Left colon (tissue), 2 donors: Measurements from ENCODE around the gene TRPM2. TPM values are rescaled to one million over a fixed set of nuclear protein-coding genes. Genes with fewer than 3 reads are reported as not detected.
A peak's percentile ranks its signal among the peaks of the same experiment; 100 is the strongest.
"Not testable (repeated sequence)": the region's sequence is repeated elsewhere in the genome, so short reads cannot be mapped to it uniquely, and the experiment has no call there.

ENCODE experiments used
- ATAC-seq: fragments of 200-7000 bp; cut with Tn5 transposase; one replicate; pipeline ENCODE4 v1.9.1; 2020; ENCODE audit warnings: mild to moderate bottlenecking, moderate library complexity
- DNase-seq, 2 donors: peaks; one replicate each; pipeline ENCODE4 v3.0.0-alpha.2; 2020
- intact Hi-C, 2 donors: fragments of 100-400 bp; cut with DNase I in 1 of 2; cut with micrococcal nuclease in 1 of 2; formaldehyde crosslinking; loops; one replicate each; pipeline versions ENCODE4 v1.11.2 to v1.14.0; 2022; cut with DNase I, micrococcal nuclease
- total RNA-seq, 2 donors: library from RNA; stranded (reverse); fragmentation: NEBNext Ultra II Directional; extraction: Animal tissue kit (Norgen Biotek cat#: 25700); gene quantifications; one replicate each; pipeline ENCODE4 v1.2.1, GENCODE V29; 2021
- donor health status: DM: no; HTN: no; CAD: no.
- donor health status: DM: yes; HTN: yes; CAD: no.

TRPM2 gene
- total RNA-seq, 2 donors from 2014 or later = 3.3 to 5.4 TPM

DNA sequence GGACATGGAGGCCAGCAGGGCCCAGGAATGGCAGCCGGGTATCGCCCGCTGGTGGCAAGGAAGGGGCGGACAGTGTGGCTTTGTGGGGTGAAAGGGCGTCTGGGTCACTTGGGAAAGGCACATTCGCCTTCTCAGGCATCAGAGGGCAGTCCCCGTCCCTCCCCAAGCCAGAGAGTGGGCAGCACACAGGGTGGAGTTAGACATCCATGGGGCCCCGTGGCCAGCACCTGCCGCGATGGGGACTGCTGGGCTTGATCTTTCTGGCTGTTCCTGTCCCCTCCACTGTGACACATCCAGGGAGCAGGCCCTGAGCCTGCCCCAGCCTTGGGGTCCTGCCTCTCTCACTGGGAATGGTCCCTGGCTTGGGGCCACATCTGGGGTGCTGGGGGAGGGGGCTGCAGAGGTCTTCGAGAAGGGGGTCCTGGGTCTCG, 4.0 kb upstream of the TRPM2 start:
- DNase-seq = no peak
- intact Hi-C loops = loop anchor here in 1 of 2 donors (10.0 kb wide), 1 partner anchor 135 kb away; no protein-coding TSS in a partner anchor
- ATAC-seq = no peak

DNA sequence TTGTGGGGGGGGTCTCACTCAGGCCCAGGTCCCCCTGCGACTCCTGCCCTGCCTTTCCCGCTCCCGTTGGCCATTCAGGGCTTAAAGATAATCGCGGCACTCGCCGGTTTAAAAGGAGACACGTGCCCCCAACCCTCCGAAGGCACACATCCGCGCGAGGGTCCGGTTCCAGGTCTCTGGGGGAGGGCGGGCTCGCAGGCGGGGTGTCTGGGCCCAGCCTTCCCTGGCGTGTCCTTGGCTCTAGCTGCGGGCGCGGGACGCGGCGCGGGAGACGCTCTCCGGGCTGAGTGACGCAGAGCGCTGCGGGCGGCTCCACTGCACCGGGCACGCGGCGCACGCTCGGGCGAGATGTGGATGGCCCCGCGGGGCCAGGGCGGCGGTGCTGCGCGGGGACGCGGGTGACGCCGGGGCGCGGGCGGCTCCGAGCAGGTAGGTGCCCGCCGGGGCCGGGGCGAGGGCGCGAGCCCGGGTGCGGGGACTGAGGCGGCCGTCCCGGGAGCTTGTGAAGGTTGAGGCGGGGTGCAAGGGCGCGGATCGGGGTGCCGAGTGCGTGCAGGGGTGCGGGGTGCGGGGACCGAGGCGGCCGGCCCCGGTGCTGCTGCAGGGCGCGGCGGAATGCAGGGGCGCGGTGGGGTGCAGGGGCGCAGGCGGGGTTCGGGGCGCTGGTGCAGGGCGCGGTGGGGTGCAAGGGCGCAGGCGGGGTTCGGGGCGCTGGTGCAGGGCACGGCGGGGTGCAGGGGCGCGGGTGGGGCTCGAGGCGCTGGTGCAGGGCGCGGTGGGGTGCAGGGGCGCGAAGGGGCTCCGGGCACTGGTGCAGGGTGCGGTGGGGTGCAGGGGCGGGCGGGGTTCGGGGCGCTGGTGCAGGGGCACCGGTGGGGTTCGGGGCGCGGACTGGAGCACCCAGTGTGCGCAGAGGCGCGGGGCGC, 3.3 kb upstream of the TRPM2 start:
- no peak for ATAC-seq
- intact Hi-C loops = loop anchor here in 1 of 2 donors (10.0 kb wide), 1 partner anchor 135 kb away; no protein-coding TSS in a partner anchor
- DNase-seq = no peak

DNA sequence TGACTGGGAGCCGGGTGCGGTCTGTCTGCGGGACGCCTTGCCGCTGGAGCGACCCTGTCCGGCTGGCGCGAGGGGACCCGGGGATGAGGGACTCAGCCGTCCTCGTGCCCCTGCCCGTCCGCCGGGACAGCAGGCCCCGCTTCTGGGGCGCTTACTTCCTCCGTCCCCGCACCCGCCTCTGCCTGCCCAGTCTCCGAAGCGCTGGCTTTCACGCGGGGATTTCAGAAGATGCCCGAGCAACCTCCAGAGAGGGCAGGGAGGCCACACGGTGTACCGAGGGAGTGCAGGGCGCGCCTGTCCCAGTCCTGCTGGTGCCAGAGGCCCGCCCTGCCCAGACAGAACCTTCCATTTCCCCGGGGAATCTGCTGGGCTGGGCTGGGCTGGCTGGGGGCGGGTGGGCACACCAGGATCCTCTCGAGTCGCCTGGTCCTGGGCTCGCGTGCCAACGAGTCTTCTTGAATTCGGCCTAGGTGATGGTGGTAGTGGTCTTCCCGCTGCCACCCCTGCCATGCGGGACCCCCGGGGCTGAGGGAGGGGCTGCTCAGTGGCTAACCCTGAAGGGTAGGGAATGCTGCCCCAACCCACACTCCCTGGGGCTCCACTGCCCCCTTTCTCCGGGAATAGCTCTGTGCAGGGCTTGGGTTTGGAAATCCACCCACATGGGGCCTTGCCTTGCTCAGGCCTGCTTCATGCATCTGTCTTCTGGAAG, 2.5 kb upstream of the TRPM2 start:
- intact Hi-C loops = no loop called here
- DNase-seq (no peak), ATAC-seq (no peak)

DNA sequence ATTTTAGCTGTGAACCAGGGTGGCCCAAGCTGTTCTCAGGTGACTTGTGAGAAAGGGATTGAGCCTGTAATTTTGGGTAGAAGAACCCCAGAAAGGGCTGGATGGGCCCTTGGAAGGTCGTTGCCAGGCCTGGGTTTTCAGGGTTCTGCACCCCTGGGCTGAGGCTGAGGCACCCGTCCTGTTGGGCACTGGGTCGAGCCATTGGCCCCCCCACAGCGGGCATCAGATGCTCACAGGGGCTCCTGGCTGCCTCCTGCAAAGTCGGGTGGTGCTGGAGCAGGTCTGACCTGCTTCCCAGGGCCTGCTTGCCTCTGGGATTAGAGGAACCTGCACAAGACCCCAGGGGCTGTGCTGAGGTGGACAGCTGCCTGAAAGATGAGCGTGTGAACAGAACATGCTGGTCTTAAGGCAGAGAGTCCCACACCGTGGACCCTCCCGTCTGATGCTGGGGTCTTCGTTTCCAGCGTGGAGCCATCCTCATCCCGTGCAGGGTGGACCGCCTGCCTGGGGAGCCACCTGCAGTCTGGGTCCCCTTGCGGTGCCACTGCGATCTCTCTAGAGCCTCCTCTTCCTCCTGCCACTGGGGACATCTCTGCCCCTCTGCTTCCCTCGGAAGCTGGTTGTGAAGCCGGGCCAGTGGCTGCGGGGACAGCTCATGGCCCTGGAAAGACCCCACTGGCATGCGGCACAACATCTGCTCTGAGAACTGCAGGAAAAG, 1.7 kb upstream of the TRPM2 start:
- ATAC-seq = no peak
- DNase-seq = no peak
- intact Hi-C loops = no loop called here

DNA sequence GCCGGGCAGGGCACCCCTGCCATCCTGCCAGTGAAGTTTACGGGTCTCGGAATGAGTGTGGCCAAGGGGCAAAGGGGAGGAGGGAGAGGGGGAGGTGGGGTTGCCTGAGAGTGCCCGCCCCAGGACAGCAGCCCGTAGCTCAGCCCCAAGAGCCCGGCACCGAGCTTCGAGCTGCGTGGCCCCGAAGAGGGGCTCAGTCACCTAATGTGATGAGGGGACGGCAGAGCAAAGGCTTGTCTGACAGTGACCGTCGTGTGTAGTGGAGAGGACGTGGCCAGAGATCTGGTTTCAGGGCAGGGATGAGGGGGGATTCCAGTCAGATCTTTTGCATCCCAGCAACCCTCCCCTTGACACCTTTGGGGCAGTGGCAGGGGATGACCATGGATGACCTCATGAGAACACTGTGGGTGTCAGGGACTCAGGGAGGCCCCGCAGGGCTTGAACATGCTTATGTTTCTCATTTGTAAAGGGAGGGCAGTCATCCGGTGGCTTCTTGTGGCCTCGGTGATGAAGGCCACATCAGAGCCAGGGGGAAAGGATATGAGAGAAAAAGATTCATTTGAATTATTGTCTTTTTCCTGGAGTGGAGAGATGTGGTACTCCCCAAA, 1.1 kb upstream of the TRPM2 start:
- DNase-seq (no peak), ATAC-seq (no peak)
- intact Hi-C loops = no loop called here

DNA sequence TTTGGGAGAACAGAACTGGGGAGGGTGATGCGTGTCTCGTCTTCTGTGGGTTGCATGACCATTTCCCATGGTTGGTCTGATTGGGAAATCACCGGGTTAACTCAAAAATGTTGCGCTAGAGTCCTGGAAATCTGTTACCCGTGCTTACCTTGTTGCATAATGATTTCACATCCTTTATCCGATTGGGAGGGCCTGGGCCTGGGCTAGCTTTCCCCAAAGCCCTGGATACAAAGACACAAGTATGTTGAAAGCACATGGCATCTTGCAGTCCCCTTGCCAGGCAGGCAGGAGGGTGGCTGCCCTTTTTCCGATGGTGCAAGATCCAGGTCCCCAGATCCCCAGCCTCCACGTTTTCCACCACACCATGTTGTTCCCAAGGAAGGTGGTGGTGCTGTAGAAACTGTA, 582 bp downstream of the TRPM2 start:
- ATAC-seq = no peak
- intact Hi-C loops = no loop called here
- DNase-seq = no peak

DNA sequence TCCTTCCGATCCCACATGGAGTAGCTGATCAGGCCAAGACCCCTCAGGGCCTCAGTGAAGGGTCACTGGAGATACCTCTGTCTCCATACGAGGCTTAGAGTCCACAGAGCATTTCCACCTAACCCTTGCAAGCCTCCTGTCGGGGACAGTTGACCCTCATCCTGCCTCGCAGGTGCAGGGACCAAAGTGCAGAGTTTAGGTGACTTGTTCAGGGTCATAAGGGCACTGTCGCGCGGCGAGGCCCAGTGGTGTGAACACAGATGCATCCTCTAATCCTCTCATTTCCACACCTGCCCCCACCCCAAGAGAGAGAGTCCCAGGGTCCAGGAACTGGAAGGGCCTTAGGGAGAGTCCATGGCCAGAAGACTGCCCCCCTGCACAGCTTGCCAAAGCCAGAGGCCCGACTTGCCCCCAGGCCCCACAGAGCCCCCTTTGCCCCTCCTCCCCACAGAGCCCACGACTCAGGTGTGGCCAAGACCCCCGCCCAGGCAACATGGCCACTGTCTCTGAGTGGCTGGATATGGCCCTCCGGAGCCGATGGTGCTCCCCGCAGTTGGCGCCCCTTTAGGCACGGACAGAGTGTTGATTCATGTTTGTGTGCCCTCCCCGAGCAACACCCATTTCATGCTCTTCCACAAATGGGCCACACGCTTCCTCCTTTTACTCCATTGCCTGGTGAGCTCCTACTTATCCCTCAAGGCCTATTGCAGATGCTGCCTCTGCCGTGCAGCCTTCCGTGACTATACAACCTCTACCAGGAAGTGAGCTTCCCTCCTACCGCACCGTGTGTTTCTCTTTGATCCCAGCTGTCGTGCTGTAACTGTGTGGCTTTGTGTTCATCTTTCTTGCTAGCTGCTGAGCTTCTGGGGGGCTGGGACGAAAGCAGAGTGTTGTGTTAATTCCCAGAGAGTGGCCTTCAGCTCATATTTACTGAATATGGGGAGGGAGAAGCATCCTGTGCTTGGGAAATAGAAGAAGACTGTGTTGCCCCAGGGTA, 1.7 kb downstream of the TRPM2 start:
- no peak for DNase-seq
- ATAC-seq = no peak
- intact Hi-C loops = no loop called here

DNA sequence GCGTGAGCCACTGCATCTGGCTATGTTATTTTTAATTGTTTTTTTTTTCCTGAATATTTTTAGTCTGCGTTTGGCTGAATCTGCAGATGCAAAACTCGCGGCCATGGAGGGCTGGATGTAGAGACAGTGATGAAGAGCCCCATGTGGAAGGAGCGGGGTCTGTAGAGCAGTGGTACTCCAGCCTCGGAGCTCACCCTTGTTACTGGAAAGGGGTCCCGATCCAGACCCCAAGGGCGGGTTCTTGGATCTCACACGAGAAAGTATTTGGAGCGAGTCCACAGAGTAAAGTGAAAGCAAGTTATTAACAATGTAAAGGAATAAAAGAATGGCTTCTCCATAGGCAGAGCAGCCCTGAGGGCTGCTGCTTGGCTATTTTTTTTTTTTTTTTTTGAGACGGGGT, 2.7 kb downstream of the TRPM2 start:
- intact Hi-C loops = no loop called here
- DNase-seq (no peak), ATAC-seq (no peak)

DNA sequence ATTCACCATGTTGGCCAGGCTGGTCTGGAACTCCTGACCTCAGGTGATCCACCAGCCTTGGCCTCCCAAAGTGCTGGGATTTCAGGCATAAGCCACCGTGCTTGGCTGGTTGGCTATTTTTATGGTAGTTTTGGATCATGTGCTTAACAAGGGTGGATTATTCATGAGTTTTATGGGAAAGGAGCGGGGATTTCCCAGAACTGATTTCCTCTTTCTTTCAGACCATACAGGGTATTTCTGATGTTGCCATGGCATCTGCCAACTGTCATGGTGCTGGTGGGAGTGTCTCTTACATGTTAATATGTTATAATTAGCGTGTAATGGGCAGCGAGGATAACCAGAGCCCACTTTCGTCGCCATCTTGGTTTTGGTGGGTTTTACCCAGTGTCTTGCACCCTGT, 3.2 kb downstream of the TRPM2 start:
- intact Hi-C loops = no loop called here
- DNase-seq = no peak
- ATAC-seq = no peak

DNA sequence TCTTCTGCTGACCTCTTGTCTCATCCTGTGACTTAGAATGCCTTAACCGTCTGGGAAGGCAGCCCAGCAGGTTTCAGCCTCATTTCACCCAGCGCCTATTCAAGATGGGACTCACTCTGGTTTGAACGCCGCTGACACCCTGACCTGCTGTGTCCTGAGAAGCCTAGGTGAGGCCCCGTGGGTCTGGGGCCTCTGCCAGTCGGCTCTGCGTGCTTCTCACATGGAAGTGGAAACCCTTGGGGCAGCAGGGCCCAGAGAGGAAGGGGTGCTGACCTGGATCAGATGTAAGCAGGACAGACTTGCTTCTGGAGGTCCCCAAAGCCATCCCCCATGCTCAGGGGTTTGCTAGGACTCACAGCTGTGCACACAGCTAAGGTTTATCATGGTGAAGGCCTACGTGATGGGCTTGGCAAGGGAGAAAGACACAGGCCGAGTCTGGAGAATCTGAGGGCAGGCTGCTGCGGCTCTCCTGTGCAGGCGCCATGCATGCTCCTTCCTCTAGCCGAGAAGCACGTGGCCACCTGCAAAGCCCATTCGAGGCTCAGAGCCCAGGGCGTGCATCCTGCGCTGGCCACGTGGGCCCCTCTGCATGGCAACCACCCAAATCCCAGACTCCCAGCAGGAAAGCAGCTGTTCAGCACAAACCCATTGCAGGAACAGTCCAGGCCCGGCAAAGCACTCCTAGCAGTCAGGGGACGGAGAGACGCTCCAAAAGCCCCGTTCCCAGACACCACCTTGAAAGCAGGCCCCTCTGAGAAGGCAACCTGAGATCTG, 3.8 kb downstream of the TRPM2 start:
- ATAC-seq (no peak), DNase-seq (no peak)
- intact Hi-C loops = no loop called here

DNA sequence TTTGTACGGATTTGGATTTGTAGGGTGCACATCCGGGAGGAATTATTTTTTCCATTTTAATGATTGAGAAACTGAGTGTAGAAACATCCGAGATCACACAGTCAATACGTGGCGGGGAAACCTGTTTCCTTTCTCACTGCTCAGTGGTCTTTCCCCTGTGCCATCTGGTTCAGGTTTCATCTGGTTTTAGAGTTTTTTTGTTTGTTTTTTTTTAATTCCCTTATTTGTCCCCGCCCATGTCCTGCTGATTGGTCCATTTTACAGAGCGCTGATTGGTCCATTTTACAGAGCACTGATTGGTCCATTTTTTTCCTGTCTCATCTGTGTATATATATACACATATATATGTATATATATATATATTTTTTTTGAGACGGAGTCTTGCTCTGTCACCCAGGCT, 6.0 kb downstream of the TRPM2 start:
- no peak for ATAC-seq
- DNase-seq = no peak
- intact Hi-C loops = no loop called here

DNA sequence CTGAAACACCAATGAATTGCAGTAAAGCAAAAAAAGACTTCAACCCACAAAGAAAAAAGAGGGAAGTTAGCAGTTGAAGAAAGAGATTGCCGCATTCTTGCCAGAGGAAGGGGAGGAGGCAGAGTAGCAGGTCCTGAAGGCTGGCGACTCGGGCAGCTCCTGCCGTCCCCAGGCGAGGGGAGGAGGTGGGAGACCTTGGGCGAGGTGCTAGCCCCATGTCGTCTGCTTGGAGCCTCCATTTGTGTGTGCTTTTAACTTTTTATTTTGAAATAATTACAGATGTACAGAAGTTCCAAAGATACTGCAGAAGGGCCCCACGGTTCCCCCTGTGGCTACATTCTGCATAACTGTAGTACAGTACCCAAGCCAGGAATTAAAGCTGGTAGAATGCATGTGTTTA, 6.7 kb downstream of the TRPM2 start:
- intact Hi-C loops = no loop called here
- DNase-seq (no peak), ATAC-seq (no peak)

DNA sequence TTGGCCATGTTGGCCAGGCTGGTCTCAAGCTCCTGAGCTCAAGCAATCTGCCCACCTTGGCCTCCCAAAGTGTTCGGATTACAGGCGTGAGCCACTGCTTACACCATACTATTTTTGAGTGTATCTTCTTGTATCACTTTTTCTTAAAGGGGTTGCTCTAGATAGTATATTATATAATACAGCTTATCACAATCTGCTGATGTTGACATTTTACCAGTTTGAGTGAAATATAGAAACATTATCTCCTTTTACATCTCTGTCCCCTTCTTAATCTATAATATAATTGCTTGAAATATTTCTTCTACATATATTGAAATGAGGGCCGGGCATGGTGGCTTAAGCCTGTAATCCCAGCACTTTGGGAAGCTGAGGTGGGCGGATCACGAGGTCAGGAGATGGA, 8.5 kb downstream of the TRPM2 start:
- DNase-seq, ATAC-seq, intact Hi-C loops: not testable (repeated sequence)

DNA sequence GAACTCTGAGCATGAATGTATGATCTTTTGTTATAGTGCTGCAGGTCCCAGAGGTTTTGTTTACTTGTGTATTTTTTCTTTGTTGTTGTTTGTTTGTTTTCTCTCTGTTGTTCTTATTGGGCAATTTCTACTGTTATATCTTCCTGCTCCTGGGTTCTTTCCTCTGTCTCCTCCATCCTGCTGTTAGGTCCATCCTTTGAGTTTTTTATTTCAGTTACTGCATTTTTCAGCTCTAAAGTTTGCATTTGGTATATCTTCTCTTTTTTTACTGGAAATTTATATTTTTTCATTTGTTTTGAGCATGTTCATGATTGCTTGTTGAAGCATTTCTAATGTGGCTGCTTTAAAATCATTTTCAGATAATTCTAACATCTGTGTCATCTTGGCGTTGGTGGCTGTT, 9.9 kb downstream of the TRPM2 start:
- intact Hi-C loops = no loop called here
- ATAC-seq (no peak), DNase-seq (no peak)

DNA sequence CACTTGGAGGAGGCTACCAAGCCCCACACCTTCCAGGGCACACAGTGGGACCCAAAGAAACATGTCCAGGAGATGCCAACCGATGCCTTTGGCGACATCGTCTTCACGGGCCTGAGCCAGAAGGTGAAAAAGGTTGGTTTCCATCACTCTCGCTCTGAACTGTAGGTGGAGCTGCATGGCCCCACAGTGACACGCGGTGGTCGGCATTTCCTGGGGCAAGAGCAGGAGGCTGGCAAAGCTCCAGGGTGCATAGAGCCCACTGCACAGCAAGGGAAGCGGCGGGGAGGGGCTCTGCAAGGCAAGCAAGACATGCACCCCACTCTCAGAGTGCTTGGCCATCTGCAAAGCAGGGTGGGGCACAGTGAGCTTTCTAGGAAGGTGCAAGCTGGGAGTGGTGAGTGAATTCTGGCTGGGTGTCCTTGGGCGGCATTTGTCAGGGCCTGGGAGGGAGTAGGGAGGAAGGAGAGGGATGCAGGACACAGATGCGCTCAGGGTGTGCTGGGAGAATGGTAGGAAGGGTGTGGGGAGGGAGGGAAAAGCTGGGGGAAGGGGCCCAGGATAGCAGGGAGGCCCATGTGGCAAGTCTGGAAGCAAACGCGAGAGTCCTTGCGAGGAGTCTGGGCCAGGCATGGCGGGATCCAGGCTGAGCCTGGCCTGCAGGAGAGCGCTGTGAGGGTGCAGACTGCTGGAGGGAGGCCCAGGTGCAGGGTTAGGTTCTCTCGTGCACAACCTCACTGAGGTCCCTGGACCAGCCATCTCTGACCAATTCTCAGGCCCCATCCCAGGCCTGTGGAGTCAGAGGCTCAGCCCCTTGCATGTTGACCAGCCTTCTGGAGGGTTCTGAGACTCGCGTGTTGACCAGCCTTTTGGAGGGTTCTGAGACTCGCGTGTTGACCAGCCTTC, 11.0 kb downstream of the TRPM2 start:
- intact Hi-C loops = no loop called here
- peak in 1 of 2 donors; percentile 13 for DNase-seq
- ATAC-seq = no peak

DNA sequence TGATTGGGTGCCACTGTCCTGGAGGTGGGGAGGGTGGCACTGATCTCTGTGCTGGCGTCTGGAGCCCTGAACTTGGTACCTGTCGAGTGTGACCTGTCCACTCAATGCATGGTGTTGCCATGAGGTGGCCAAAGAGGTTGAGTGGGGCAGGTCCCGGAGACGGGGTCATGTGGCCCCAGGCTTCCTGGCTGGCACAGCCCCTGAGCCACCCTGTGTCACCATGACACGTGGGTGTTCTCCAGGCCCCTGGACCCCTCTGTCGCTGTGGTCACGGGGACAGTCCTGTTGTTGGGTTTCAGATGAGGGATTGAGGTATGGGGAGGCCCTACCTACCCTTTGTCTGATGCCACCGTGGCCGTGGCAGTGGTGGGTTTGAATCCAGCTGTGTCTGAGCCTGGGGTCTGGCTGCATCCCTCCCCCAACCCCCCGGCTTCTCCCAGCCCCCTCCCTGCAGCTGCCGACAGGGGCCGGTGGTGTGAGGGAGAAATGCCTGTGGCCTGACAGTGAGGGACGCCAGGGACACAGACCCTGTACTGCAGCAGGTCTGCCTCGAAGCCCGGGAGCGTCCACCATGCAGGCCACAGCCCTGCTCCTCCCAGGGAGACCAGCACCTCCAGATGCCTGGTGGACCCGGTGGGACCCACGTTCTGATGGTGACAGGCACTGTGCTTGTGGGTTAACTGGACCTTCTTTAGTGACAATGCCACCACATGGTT, 12.0 kb downstream of the TRPM2 start:
- no peak for DNase-seq
- ATAC-seq = no peak
- intact Hi-C loops = no loop called here
